Mesenchymal stem cell (in vitro differentiated cells and primary cell): ENCODE results near the gene C16orf74.
A peak's percentile ranks its signal among the peaks of the same experiment; 100 is the strongest.

ENCODE experiments used
- DNase-seq: peaks from one replicate; pipeline ENCODE4 v3.0.0-alpha.2; 2013
- H2AFZ ChIP-seq: one replicate; pipeline ENCODE4 v1.6.1; 2013; ENCODE audit warnings: low read depth, mild to moderate bottlenecking, control low read depth, inconsistent platforms, low read length, moderate library complexity
- H2AK5ac ChIP-seq: 2 replicates; pipeline ENCODE4 v1.6.1; 2013; ENCODE audit warnings: low read length, moderate library complexity, mild to moderate bottlenecking, inconsistent platforms; ENCODE audit not compliant: severe bottlenecking
- H2BK120ac ChIP-seq: one replicate; pipeline ENCODE4 v1.6.1; 2013; ENCODE audit warnings: low read depth, mild to moderate bottlenecking, inconsistent platforms, low read length, moderate library complexity
- H2BK12ac ChIP-seq, 2 experiments: one replicate each; pipeline ENCODE4 v1.6.1; 2013; ENCODE audit warnings: inconsistent platforms in 2 of 2, low read length in 2 of 2, mild to moderate bottlenecking in 2 of 2, moderate library complexity in 2 of 2, control low read depth in 1 of 2
- H2BK15ac ChIP-seq: one replicate; pipeline ENCODE4 v1.6.1; 2013; ENCODE audit warnings: mild to moderate bottlenecking, low read depth, inconsistent platforms; ENCODE audit not compliant: poor library complexity, severe bottlenecking
- H2BK5ac ChIP-seq: 2 replicates; pipeline ENCODE4 v1.6.1; 2013; ENCODE audit warnings: low read depth, mild to moderate bottlenecking, low read length, control low read depth, inconsistent platforms; ENCODE audit not compliant: poor library complexity, severe bottlenecking
- H3K14ac ChIP-seq, 2 experiments: one replicate each; pipeline ENCODE4 v1.6.1; 2013; ENCODE audit warnings: inconsistent platforms in 2 of 2, low read length in 2 of 2, control low read depth in 1 of 2, mild to moderate bottlenecking in 1 of 2, moderate library complexity in 1 of 2
- H3K18ac ChIP-seq, 2 experiments: one replicate each; pipeline ENCODE4 v1.6.1; 2013; ENCODE audit warnings: inconsistent platforms in 2 of 2, low read length in 2 of 2, control low read depth in 1 of 2, low read depth in 1 of 2, mild to moderate bottlenecking in 1 of 2
- H3K23ac ChIP-seq, 2 experiments: one replicate each; pipeline ENCODE4 v1.6.1; 2013; ENCODE audit warnings: inconsistent platforms in 2 of 2, low read length in 2 of 2, mild to moderate bottlenecking in 2 of 2, moderate library complexity in 2 of 2, control low read depth in 1 of 2
- H3K27ac ChIP-seq: 2 replicates; pipeline ENCODE4 v1.5.1; 2013; ENCODE audit warnings: mild to moderate bottlenecking, moderate library complexity, low read length, control low read depth, inconsistent platforms; ENCODE audit not compliant: poor library complexity, severe bottlenecking
- H3K27me3 ChIP-seq, 2 experiments: 2 replicates each; pipeline versions ENCODE4 v1.6.1 to v1.7.0; 2013; ENCODE audit warnings: low read length in 2 of 2, mild to moderate bottlenecking in 2 of 2, moderate library complexity in 2 of 2, control low read depth in 1 of 2, inconsistent platforms in 1 of 2; ENCODE audit not compliant: control insufficient read depth in 1 of 2, insufficient read depth in 1 of 2
- H3K36me3 ChIP-seq, 2 experiments: 2 replicates each; pipeline versions ENCODE4 v1.6.1 to v1.7.0; 2013; ENCODE audit warnings: low read length in 2 of 2, control low read depth in 1 of 2, inconsistent platforms in 1 of 2, low read depth in 1 of 2, mild to moderate bottlenecking in 1 of 2; ENCODE audit not compliant: insufficient read depth in 2 of 2, control insufficient read depth in 1 of 2
- H3K4ac ChIP-seq, 2 experiments: one replicate each; pipeline ENCODE4 v1.6.1; 2013; ENCODE audit warnings: inconsistent platforms in 2 of 2, low read length in 2 of 2, mild to moderate bottlenecking in 2 of 2, moderate library complexity in 2 of 2, control low read depth in 1 of 2, low read depth in 1 of 2
- H3K4me1 ChIP-seq: 2 replicates; pipeline ENCODE4 v1.6.1; 2013; ENCODE audit warnings: low read depth, low read length, control low read depth; ENCODE audit not compliant: control insufficient read depth, insufficient read depth
- H3K4me2 ChIP-seq: 2 replicates; pipeline ENCODE4 v1.6.1; 2013; ENCODE audit warnings: low read length, mild to moderate bottlenecking, inconsistent platforms; ENCODE audit not compliant: poor library complexity, severe bottlenecking
- H3K4me3 ChIP-seq, 2 experiments: 2 replicates each; pipeline versions ENCODE4 v1.5.1 to v1.7.0; 2013; ENCODE audit warnings: low read length in 2 of 2, mild to moderate bottlenecking in 2 of 2, control low read depth in 1 of 2, low read depth in 1 of 2; ENCODE audit not compliant: insufficient read depth in 1 of 2
- H3K79me1 ChIP-seq: replicated peaks from 2 replicates; pipeline ENCODE4 v1.6.1; 2013; ENCODE audit warnings: mild to moderate bottlenecking, control low read depth, low read length, inconsistent platforms; ENCODE audit not compliant: poor library complexity, severe bottlenecking
- H3K9ac ChIP-seq: 2 replicates; pipeline ENCODE4 v1.7.0; 2013; ENCODE audit warnings: mild to moderate bottlenecking, low read length, moderate library complexity
- H3K9me3 ChIP-seq: 2 replicates; pipeline ENCODE4 v1.7.0; 2013; ENCODE audit warnings: mild to moderate bottlenecking, low read length; ENCODE audit not compliant: control insufficient read depth
- H4K8ac ChIP-seq: one replicate; pipeline ENCODE4 v1.6.1; 2013; ENCODE audit warnings: inconsistent platforms, mild to moderate bottlenecking, low read length, moderate library complexity
- H4K91ac ChIP-seq: one replicate; pipeline ENCODE4 v1.6.1; 2013; ENCODE audit warnings: mild to moderate bottlenecking, low read length, inconsistent platforms
- WGBS: methylation state at CpG from one replicate; pipeline ENCODE4 v1.1.7; 2013; ENCODE audit warnings: mixed read lengths; 5-methylcytosine and 5-hydroxymethylcytosine counted together

C16orf74 gene

GRCh38 chr16:85699628-85700027 is 51.3 kb downstream of the C16orf74 start:
- Histone ChIP-seq H3K9ac (no peak overlapping the region), H3K4ac (no peak overlapping the region), H2BK5ac (no peak overlapping the region), H2BK120ac (no peak overlapping the region), H3K9me3 (peaks cover 7% of the 10 kb centered on the region), H2AK5ac (no peak overlapping the region), H4K91ac (no peak overlapping the region), H3K18ac (no peak overlapping the region), H2AFZ (no peak overlapping the region), H3K23ac (no peak overlapping the region), H3K36me3 (no peaks in the 10 kb centered on the region), H2BK15ac (no peak overlapping the region), H3K4me2 (no peak overlapping the region), H3K14ac (no peak overlapping the region), H3K4me1 (peaks cover 3% of the 10 kb centered on the region), H3K27me3 (peaks cover 51 to 56% of the 10 kb centered on the region in 2 experiments), H4K8ac (no peak overlapping the region), H2BK12ac (no peak overlapping the region), H3K27ac (no peak overlapping the region), H3K4me3 (no peak overlapping the region), H3K79me1 (no peaks in the 10 kb centered on the region)
- 74% methylated on average over 6 of the region's 7 CpGs for WGBS
- DNase-seq, result peak; percentile 27

GRCh38 chr16:85698935-85699558 is 51.8 kb downstream of the C16orf74 start:
- H3K27me3 ChIP-seq, result peaks cover 53 to 56% of the 10 kb centered on the region in 2 experiments
- H2BK120ac ChIP-seq, result no peak overlapping the region
- H3K4me1 ChIP-seq, result peaks cover 3% of the 10 kb centered on the region
- H2AFZ ChIP-seq, result no peak overlapping the region
- no peaks in the 10 kb centered on the region for H3K79me1 ChIP-seq
- no peak overlapping the region for H3K23ac ChIP-seq
- H2AK5ac ChIP-seq, result no peak overlapping the region
- 74% methylated on average over 12 of the region's 12 CpGs for WGBS
- DNase-seq, result no peak
- H2BK15ac ChIP-seq, result no peak overlapping the region
- no peak overlapping the region for H2BK12ac ChIP-seq
- peaks cover 7% of the 10 kb centered on the region for H3K9me3 ChIP-seq
- H4K8ac ChIP-seq, result no peak overlapping the region
- peak overlapping the region in 1 of 2 experiments; percentile 22 for H3K14ac ChIP-seq
- no peaks in the 10 kb centered on the region for H3K36me3 ChIP-seq
- no peak overlapping the region for H3K9ac ChIP-seq
- no peak overlapping the region for H3K18ac ChIP-seq
- no peak overlapping the region for H2BK5ac ChIP-seq
- no peak overlapping the region for H4K91ac ChIP-seq
- no peak overlapping the region for H3K27ac ChIP-seq
- H3K4me2 ChIP-seq, result no peak overlapping the region
- no peak overlapping the region for H3K4me3 ChIP-seq
- H3K4ac ChIP-seq, result no peak overlapping the region

GRCh38 chr16:85698459-85698891 is 52.4 kb downstream of the C16orf74 start:
- no peak overlapping the region for H2BK120ac ChIP-seq
- peaks cover 7% of the 10 kb centered on the region for H3K9me3 ChIP-seq
- H2BK5ac ChIP-seq, result no peak overlapping the region
- no peak overlapping the region for H3K4ac ChIP-seq
- peaks cover 53 to 56% of the 10 kb centered on the region in 2 experiments for H3K27me3 ChIP-seq
- no peak overlapping the region for H3K18ac ChIP-seq
- no peak overlapping the region for H2AK5ac ChIP-seq
- no peak overlapping the region for H3K4me3 ChIP-seq
- no peaks in the 10 kb centered on the region for H3K79me1 ChIP-seq
- DNase-seq, result no peak
- no peak overlapping the region for H2BK12ac ChIP-seq
- no peaks in the 10 kb centered on the region for H3K36me3 ChIP-seq
- no peak overlapping the region for H2BK15ac ChIP-seq
- peaks cover 3% of the 10 kb centered on the region for H3K4me1 ChIP-seq
- no peak overlapping the region for H3K23ac ChIP-seq
- H3K4me2 ChIP-seq, result no peak overlapping the region
- no peak overlapping the region for H4K91ac ChIP-seq
- no peak overlapping the region for H3K27ac ChIP-seq
- H4K8ac ChIP-seq, result no peak overlapping the region
- 96% methylated on average over 5 of the region's 7 CpGs for WGBS
- no peak overlapping the region for H3K9ac ChIP-seq
- H2AFZ ChIP-seq, result no peak overlapping the region
- H3K14ac ChIP-seq, result peak overlapping the region in 1 of 2 experiments; percentile 22

- H2AK5ac ChIP-seq, result no peak overlapping the region
- H2BK12ac ChIP-seq, result no peak overlapping the region
- H3K27me3 ChIP-seq, result peaks cover 56% of the 10 kb centered on the region in 2 experiments
- no peak overlapping the region for H3K14ac ChIP-seq
- H4K8ac ChIP-seq, result no peak overlapping the region
- H3K4me1 ChIP-seq, result peaks cover 3% of the 10 kb centered on the region
- no peaks in the 10 kb centered on the region for H3K79me1 ChIP-seq
- H3K9ac ChIP-seq, result no peak overlapping the region
- no peak overlapping the region for H2BK15ac ChIP-seq
- 91% methylated on average over 14 of the region's 14 CpGs for WGBS
- no peak overlapping the region for H2AFZ ChIP-seq
- no peaks in the 10 kb centered on the region for H3K36me3 ChIP-seq
- no peak overlapping the region for H3K27ac ChIP-seq
- no peak overlapping the region for H2BK5ac ChIP-seq
- H3K4ac ChIP-seq, result no peak overlapping the region
- no peak overlapping the region for H3K4me2 ChIP-seq
- no peak overlapping the region for H4K91ac ChIP-seq
- H3K18ac ChIP-seq, result no peak overlapping the region
- no peak overlapping the region for H3K4me3 ChIP-seq
- no peak for DNase-seq
- H3K23ac ChIP-seq, result no peak overlapping the region
- no peak overlapping the region for H2BK120ac ChIP-seq
- H3K9me3 ChIP-seq, result peaks cover 7% of the 10 kb centered on the region
Measured at GRCh38 chr16:85697431-85697830, 53.5 kb downstream of the C16orf74 start.
